PC-3 (cell line): Measurements from ENCODE around the gene LRRTM1. TPM values are rescaled to one million over a fixed set of nuclear protein-coding genes. Genes with fewer than 3 reads are reported as not detected.

Experiments used
- ATAC-seq: fragments of 200-7000 bp; cut with Tn5 transposase; 2 replicates; pipeline ENCODE4 v1.9.1; 2020; ENCODE audit warnings: mild to moderate bottlenecking, moderate library complexity
- BruUV-seq: library from RNA; stranded (reverse); fragments of 400-500 nt; replicated peaks from 2 replicates; lab custom pipeline; 2021; lab: Mats Ljungman, UMichigan
- CTCF ChIA-PET: fragments of 300-600 bp; sonication (Branson Sonifier 250); formaldehyde crosslinking; loops from one replicate; lab custom pipeline; 2022; ENCODE audit warnings: antibody characterized with exemption; lab: Charles Lee
- POLR2A ChIA-PET: fragments of 300-600 bp; sonication (Branson Sonifier 250); formaldehyde crosslinking; loops from one replicate; lab custom pipeline; 2022; ENCODE audit warnings: antibody characterized with exemption; ENCODE audit not compliant: unreplicated experiment; lab: Charles Lee
- DNase-seq: peaks from one replicate; pipeline ENCODE4 v3.0.0-alpha.2; 2015
- H2AFZ ChIP-seq: fragments of 300-600 bp; sonication (generic); 2 replicates; pipeline ENCODE4 v1.6.0; 2016; ENCODE audit warnings: antibody characterized with exemption, low read length
- H3F3A ChIP-seq: fragments of 300-600 bp; sonication (generic); one replicate; pipeline ENCODE4 v1.6.0; 2017; ENCODE audit warnings: antibody characterized with exemption, low read length, control low read depth, mild to moderate bottlenecking; ENCODE audit not compliant: unreplicated experiment
- H3K27ac ChIP-seq: fragments of 300-600 bp; sonication (generic); 2 replicates; pipeline ENCODE4 v1.5.1; 2016; ENCODE audit warnings: mild to moderate bottlenecking, low read length
- H3K27me3 ChIP-seq: fragments of 300-600 bp; sonication (generic); 2 replicates; pipeline ENCODE4 v1.6.1; 2016; ENCODE audit warnings: low read length, mixed read lengths
- H3K36me3 ChIP-seq: fragments of 300-600 bp; sonication (generic); 2 replicates; pipeline ENCODE4 v1.6.1; 2016; ENCODE audit warnings: low read depth, mixed run types, low read length, mixed read lengths
- H3K4me1 ChIP-seq: fragments of 300-600 bp; sonication (generic); 2 replicates; pipeline ENCODE4 v1.5.1; 2016; ENCODE audit warnings: low read length; ENCODE audit not compliant: insufficient read depth
- H3K4me2 ChIP-seq: fragments of 300-600 bp; sonication (generic); 2 replicates; pipeline ENCODE4 v1.6.0; 2016; ENCODE audit warnings: low read length
- H3K4me3 ChIP-seq: fragments of 300-600 bp; sonication (generic); 2 replicates; pipeline ENCODE4 v1.5.1; 2016; ENCODE audit warnings: mild to moderate bottlenecking, low read length, mixed read lengths
- H3K79me2 ChIP-seq: fragments of 300-600 bp; sonication (generic); 2 replicates; pipeline ENCODE4 v1.6.1; 2017; ENCODE audit warnings: low read length, mixed read lengths
- H3K9ac ChIP-seq: fragments of 300-600 bp; sonication (generic); 2 replicates; pipeline ENCODE4 v1.6.0; 2016; ENCODE audit warnings: mild to moderate bottlenecking, low read length
- H3K9me2 ChIP-seq: fragments of 300-600 bp; sonication (generic); replicated peaks from 2 replicates; pipeline ENCODE4 v1.6.1; 2016; ENCODE audit warnings: mixed run types, low read length, mixed read lengths
- H3K9me3 ChIP-seq: fragments of 300-600 bp; sonication (generic); 2 replicates; pipeline ENCODE4 v1.6.1; 2016; ENCODE audit warnings: low read length, mixed read lengths
- H4K20me1 ChIP-seq: fragments of 300-600 bp; sonication (generic); 2 replicates; pipeline ENCODE4 v1.6.1; 2016; ENCODE audit warnings: low read length, mixed read lengths
- CTCF ChIP-seq: fragments of 300-600 bp; sonication (generic); conservative IDR thresholded peaks from 2 replicates; pipeline ENCODE4 v1.5.1; 2017; ENCODE audit warnings: antibody characterized with exemption, low read depth, mild to moderate bottlenecking, low read length
- EZH2 ChIP-seq: fragments of 300-600 bp; sonication (generic); IDR thresholded peaks from one replicate; pipeline ENCODE4 v1.6.1; 2017; ENCODE audit warnings: antibody characterized with exemption, mild to moderate bottlenecking, low read length; ENCODE audit not compliant: unreplicated experiment
- EZH2phosphoT487 ChIP-seq: fragments of 300-600 bp; sonication (generic); IDR thresholded peaks from 2 replicates; pipeline ENCODE4 v1.6.1; 2018; ENCODE audit warnings: mild to moderate bottlenecking, antibody characterized with exemption, low read length, borderline replicate concordance
- intact Hi-C: fragments of 100-400 bp; cut with micrococcal nuclease; formaldehyde crosslinking; loops from 2 replicates; pipeline ENCODE4 v1.9.0; 2023
- total RNA-seq: library from RNA; depleted of rRNA; stranded (reverse); fragments of >200 nt; gene quantifications from 2 replicates; pipeline ENCODE4 v1.2.3, GENCODE V29; 2014

LRRTM1 gene
- total RNA-seq, 1 experiment from 2014 or later = not detected

GRCh38 chr2:80311304-80311703 is 6.8 kb upstream of the LRRTM1 start:
- no peaks in the 10 kb centered on the region for H3K9me2 ChIP-seq
- no peak overlapping the region for H3K4me2 ChIP-seq
- H3K9me3 ChIP-seq = no peaks in the 10 kb centered on the region
- CTCF ChIA-PET = no interaction called here
- H3K27me3 ChIP-seq = no peaks in the 10 kb centered on the region
- H4K20me1 ChIP-seq = no peaks in the 10 kb centered on the region
- no TSS peak for BruUV-seq
- H3K79me2 ChIP-seq = no peaks in the 10 kb centered on the region
- intact Hi-C loops = no loop called here
- no peak overlapping the region for H3K27ac ChIP-seq
- H3K36me3 ChIP-seq = no peaks in the 10 kb centered on the region
- no peak overlapping the region for H3K4me3 ChIP-seq
- H2AFZ ChIP-seq = no peak overlapping the region
- no peak for DNase-seq
- H3K9ac ChIP-seq = no peak overlapping the region
- ATAC-seq = no peak
- H3F3A ChIP-seq = no peaks in the 10 kb centered on the region
- TF ChIP-seq EZH2phosphoT487 (no peak), EZH2 (no peak), CTCF (no peak)
- POLR2A ChIA-PET = no interaction called here
- H3K4me1 ChIP-seq = no peaks in the 10 kb centered on the region

GRCh38 chr2:80303006-80303908 is 1.3 kb downstream of the LRRTM1 start:
- Histone ChIP-seq H4K20me1 (no peaks in the 10 kb centered on the region), H3K4me3 (no peak overlapping the region), H2AFZ (no peak overlapping the region), H3K27ac (no peak overlapping the region), H3K9me3 (no peaks in the 10 kb centered on the region), H3K27me3 (peaks cover 33% of the 10 kb centered on the region), H3K4me1 (no peaks in the 10 kb centered on the region), H3F3A (no peaks in the 10 kb centered on the region), H3K36me3 (no peaks in the 10 kb centered on the region), H3K79me2 (no peaks in the 10 kb centered on the region), H3K9me2 (no peaks in the 10 kb centered on the region), H3K4me2 (no peak overlapping the region), H3K9ac (no peak overlapping the region)
- ATAC-seq (no peak), DNase-seq (no peak)
- TF ChIP-seq EZH2phosphoT487 (no peak), CTCF (no peak), EZH2 (no peak)
- CTCF ChIA-PET = no interaction called here
- POLR2A ChIA-PET = no interaction called here
- intact Hi-C loops = no loop called here
- BruUV-seq = no TSS peak

GRCh38 chr2:80302314-80303005 is 2.1 kb downstream of the LRRTM1 start:
- no peak overlapping the region for H3K4me3 ChIP-seq
- H3K27ac ChIP-seq = no peak overlapping the region
- ATAC-seq (no peak), DNase-seq (no peak)
- no peaks in the 10 kb centered on the region for H3K9me3 ChIP-seq
- no TSS peak for BruUV-seq
- H2AFZ ChIP-seq = no peak overlapping the region
- H3K4me1 ChIP-seq = no peaks in the 10 kb centered on the region
- no peaks in the 10 kb centered on the region for H3F3A ChIP-seq
- H3K27me3 ChIP-seq = peaks cover 33% of the 10 kb centered on the region
- H3K36me3 ChIP-seq = no peaks in the 10 kb centered on the region
- H3K9me2 ChIP-seq = no peaks in the 10 kb centered on the region
- no peak overlapping the region for H3K9ac ChIP-seq
- TF ChIP-seq CTCF = no peak
- no peak for TF ChIP-seq EZH2phosphoT487
- TF ChIP-seq EZH2 = no peak
- H3K4me2 ChIP-seq = no peak overlapping the region
- CTCF ChIA-PET = no interaction called here
- H3K79me2 ChIP-seq = no peaks in the 10 kb centered on the region
- POLR2A ChIA-PET = no interaction called here
- intact Hi-C loops = no loop called here
- H4K20me1 ChIP-seq = no peaks in the 10 kb centered on the region
